Measurements from ENCODE around the gene CALHM2. TPM values are rescaled to one million over a fixed set of nuclear protein-coding genes. Genes with fewer than 3 reads are reported as not detected.

Gene CALHM2
- total and polyA plus RNA-seq, 7 experiments from 2014 or later = 2.0 to 67.2 (median 19.2) TPM

GRCh38 chr10:103478671-103479070, 26.5 kb upstream of the CALHM2 start:
- intact Hi-C loops (cut with micrococcal nuclease) = no loop called here
- no peak overlapping the region for H3K4me3 ChIP-seq (ENCODE audit: low read length)
- Mint-ChIP-seq H3K27me3 (peaks cover 0 to 3% (median 0%) of the 10 kb centered on the region in 5 donors), H3K4me1 (peaks cover 0 to 40% (median 6%) of the 10 kb centered on the region in 7 donors), H3K36me3 (peaks cover 0 to 3% (median 0%) of the 10 kb centered on the region in 5 donors), H3K4me3 (no peak overlapping the region), H3K9me3 (peaks cover 0 to 1% (median 0%) of the 10 kb centered on the region in 11 donors), H3K27ac (no peak overlapping the region)
- peaks cover 0 to 3% of the 10 kb centered on the region in 2 donors for H3K4me1 ChIP-seq (ENCODE audit: control insufficient read depth in 2 of 2, insufficient read depth in 2 of 2, low read length in 2 of 2)
- no peak for ATAC-seq
- no peaks in the 10 kb centered on the region for H3K36me3 ChIP-seq (ENCODE audit: control insufficient read depth in 2 of 3, insufficient read depth in 3 of 3, low read length in 3 of 3)
- DNase-seq = no peak
- ChIA-PET CTCF (interaction anchor here (1.0 kb wide), 1 partner anchor 64 kb away, joined by 3 read pairs; no protein-coding TSS in a partner anchor), POLR2A (no interaction called here)
- H3K9me3 ChIP-seq (ENCODE audit: control insufficient read depth in 2 of 3, low read length in 3 of 3) = no peaks in the 10 kb centered on the region
- H3K27ac ChIP-seq (ENCODE audit: low read depth, low read length) = no peak overlapping the region
- no peaks in the 10 kb centered on the region for H3K27me3 ChIP-seq (ENCODE audit: control insufficient read depth in 2 of 2, insufficient read depth in 2 of 2, low read length in 2 of 2)

- intact Hi-C loops (cut with micrococcal nuclease) = no loop called here
- Histone ChIP-seq H3K9me3 (ENCODE audit: control insufficient read depth in 2 of 3, low read length in 3 of 3) (no peaks in the 10 kb centered on the region), H3K4me1 (ENCODE audit: control insufficient read depth in 2 of 2, insufficient read depth in 2 of 2, low read length in 2 of 2) (peaks cover 10 to 15% of the 10 kb centered on the region in 2 donors), H3K36me3 (ENCODE audit: control insufficient read depth in 2 of 3, insufficient read depth in 3 of 3, low read length in 3 of 3) (no peaks in the 10 kb centered on the region), H3K4me3 (ENCODE audit: low read length) (no peak overlapping the region), H3K27me3 (ENCODE audit: control insufficient read depth in 2 of 2, insufficient read depth in 2 of 2, low read length in 2 of 2) (no peaks in the 10 kb centered on the region), H3K27ac (ENCODE audit: low read depth, low read length) (no peak overlapping the region)
- H3K27me3 Mint-ChIP-seq = no peaks in the 10 kb centered on the region
- ChIA-PET POLR2A (interaction anchor here (0.7 kb wide), 1 partner anchor 24 kb away, joined by 3 read pairs; no protein-coding TSS in a partner anchor), CTCF (interaction anchor here (6.2 kb wide), 1 partner anchor 59 kb away, joined by 29 read pairs; no protein-coding TSS in a partner anchor)
- DNase-seq (no peak), ATAC-seq (peak; percentile 39)
- no peak overlapping the region for H3K4me3 Mint-ChIP-seq
- no peak overlapping the region for H3K27ac Mint-ChIP-seq
- peaks cover 9 to 51% (median 14%) of the 10 kb centered on the region in 7 donors for H3K4me1 Mint-ChIP-seq
- H3K36me3 Mint-ChIP-seq = peaks cover 0 to 3% (median 0%) of the 10 kb centered on the region in 5 donors
- no peaks in the 10 kb centered on the region for H3K9me3 Mint-ChIP-seq
Observed at GRCh38 chr10:103476046-103476768, 24.0 kb upstream of the CALHM2 start.

- CTCF ChIA-PET = interaction anchor here (0.8 to 6.2 kb wide), 2 partner anchors 11 to 59 kb away, joined by 3 to 29 read pairs; no protein-coding TSS in a partner anchor
- peaks cover 17 to 59% (median 22%) of the 10 kb centered on the region in 7 donors for H3K4me1 Mint-ChIP-seq
- H3K27ac Mint-ChIP-seq = peak overlapping the region in 1 of 9 donors; percentile 70
- POLR2A ChIA-PET = no interaction called here
- DNase-seq = no peak
- Histone ChIP-seq H3K9me3 (ENCODE audit: control insufficient read depth in 2 of 3, low read length in 3 of 3) (no peaks in the 10 kb centered on the region), H3K36me3 (ENCODE audit: control insufficient read depth in 2 of 3, insufficient read depth in 3 of 3, low read length in 3 of 3) (no peaks in the 10 kb centered on the region), H3K27ac (ENCODE audit: low read depth, low read length) (no peak overlapping the region), H3K27me3 (ENCODE audit: control insufficient read depth in 2 of 2, insufficient read depth in 2 of 2, low read length in 2 of 2) (no peaks in the 10 kb centered on the region), H3K4me3 (ENCODE audit: low read length) (no peak overlapping the region), H3K4me1 (ENCODE audit: control insufficient read depth in 2 of 2, insufficient read depth in 2 of 2, low read length in 2 of 2) (peaks cover 17 to 23% of the 10 kb centered on the region in 2 donors)
- H3K9me3 Mint-ChIP-seq = no peaks in the 10 kb centered on the region
- no peaks in the 10 kb centered on the region for H3K27me3 Mint-ChIP-seq
- H3K36me3 Mint-ChIP-seq = peaks cover 0 to 10% (median 0%) of the 10 kb centered on the region in 5 donors
- intact Hi-C loops (cut with micrococcal nuclease) = no loop called here
- no peak for ATAC-seq
- no peak overlapping the region for H3K4me3 Mint-ChIP-seq
Observed at GRCh38 chr10:103475437-103475836, 23.3 kb upstream of the CALHM2 start.

- ATAC-seq (no peak), DNase-seq (no peak)
- no peaks in the 10 kb centered on the region for H3K9me3 Mint-ChIP-seq
- ChIA-PET CTCF (interaction anchor here (1.2 to 6.2 kb wide), 2 partner anchors 11 to 57 kb away, joined by 7 to 29 read pairs; no protein-coding TSS in a partner anchor), POLR2A (no interaction called here)
- H3K27ac Mint-ChIP-seq = peak overlapping the region in 4 of 9 donors; percentile 5 to 44 (median 16)
- no peak overlapping the region for H3K4me3 ChIP-seq (ENCODE audit: low read length)
- H3K27me3 ChIP-seq (ENCODE audit: control insufficient read depth in 2 of 2, insufficient read depth in 2 of 2, low read length in 2 of 2) = no peaks in the 10 kb centered on the region
- peaks cover 20 to 68% (median 29%) of the 10 kb centered on the region in 7 donors for H3K4me1 Mint-ChIP-seq
- no peaks in the 10 kb centered on the region for H3K9me3 ChIP-seq (ENCODE audit: control insufficient read depth in 2 of 3, low read length in 3 of 3)
- H3K27ac ChIP-seq (ENCODE audit: low read depth, low read length) = no peak overlapping the region
- H3K27me3 Mint-ChIP-seq = no peaks in the 10 kb centered on the region
- no peaks in the 10 kb centered on the region for H3K36me3 ChIP-seq (ENCODE audit: control insufficient read depth in 2 of 3, insufficient read depth in 3 of 3, low read length in 3 of 3)
- H3K4me3 Mint-ChIP-seq = no peak overlapping the region
- peaks cover 18 to 27% of the 10 kb centered on the region in 2 donors for H3K4me1 ChIP-seq (ENCODE audit: control insufficient read depth in 2 of 2, insufficient read depth in 2 of 2, low read length in 2 of 2)
- peaks cover 0 to 15% (median 0%) of the 10 kb centered on the region in 5 donors for H3K36me3 Mint-ChIP-seq
- intact Hi-C loops (cut with micrococcal nuclease) = no loop called here
Observed at GRCh38 chr10:103474077-103474476, 21.9 kb upstream of the CALHM2 start.

GRCh38 chr10:103473261-103473671, 21.1 kb upstream of the CALHM2 start:
- ChIA-PET CTCF (interaction anchor here (6.2 kb wide), 1 partner anchor 56 kb away, joined by 29 read pairs; no protein-coding TSS in a partner anchor), POLR2A (no interaction called here)
- H3K27me3 Mint-ChIP-seq = no peaks in the 10 kb centered on the region
- ATAC-seq (no peak), DNase-seq (no peak)
- Histone ChIP-seq H3K9me3 (ENCODE audit: control insufficient read depth in 2 of 3, low read length in 3 of 3) (no peaks in the 10 kb centered on the region), H3K27ac (ENCODE audit: low read depth, low read length) (no peak overlapping the region), H3K36me3 (ENCODE audit: control insufficient read depth in 2 of 3, insufficient read depth in 3 of 3, low read length in 3 of 3) (no peaks in the 10 kb centered on the region), H3K4me1 (ENCODE audit: control insufficient read depth in 2 of 2, insufficient read depth in 2 of 2, low read length in 2 of 2) (peaks cover 18 to 27% of the 10 kb centered on the region in 2 donors), H3K4me3 (ENCODE audit: low read length) (no peak overlapping the region), H3K27me3 (ENCODE audit: control insufficient read depth in 2 of 2, insufficient read depth in 2 of 2, low read length in 2 of 2) (no peaks in the 10 kb centered on the region)
- H3K27ac Mint-ChIP-seq = no peak overlapping the region
- H3K9me3 Mint-ChIP-seq = no peaks in the 10 kb centered on the region
- intact Hi-C loops (cut with micrococcal nuclease) = no loop called here
- H3K4me1 Mint-ChIP-seq = peaks cover 20 to 71% (median 29%) of the 10 kb centered on the region in 7 donors
- H3K36me3 Mint-ChIP-seq = peaks cover 0 to 16% (median 0%) of the 10 kb centered on the region in 5 donors
- no peak overlapping the region for H3K4me3 Mint-ChIP-seq

- Mint-ChIP-seq H3K4me3 (peak overlapping the region in 6 of 10 donors; percentile 32 to 81 (median 49)), H3K36me3 (peaks cover 0 to 19% (median 0%) of the 10 kb centered on the region in 5 donors), H3K9me3 (no peaks in the 10 kb centered on the region), H3K27ac (peak overlapping the region in 5 of 9 donors; percentile 60 to 97 (median 86)), H3K4me1 (peaks cover 20 to 69% (median 29%) of the 10 kb centered on the region in 7 donors), H3K27me3 (no peaks in the 10 kb centered on the region)
- ATAC-seq = no peak
- ChIA-PET CTCF (interaction anchor here (0.8 to 6.2 kb wide), 2 partner anchors 13 to 55 kb away, joined by 3 to 29 read pairs; no protein-coding TSS in a partner anchor), POLR2A (interaction anchor here (0.6 to 2.5 kb wide), 2 partner anchors 20 to 860 kb away, joined by 3 to 12 read pairs; partner anchors contain the start of gene CALHM2)
- peaks cover 18 to 27% of the 10 kb centered on the region in 2 donors for H3K4me1 ChIP-seq (ENCODE audit: control insufficient read depth in 2 of 2, insufficient read depth in 2 of 2, low read length in 2 of 2)
- intact Hi-C loops (cut with micrococcal nuclease) = no loop called here
- no peaks in the 10 kb centered on the region for H3K9me3 ChIP-seq (ENCODE audit: control insufficient read depth in 2 of 3, low read length in 3 of 3)
- no peaks in the 10 kb centered on the region for H3K27me3 ChIP-seq (ENCODE audit: control insufficient read depth in 2 of 2, insufficient read depth in 2 of 2, low read length in 2 of 2)
- H3K4me3 ChIP-seq (ENCODE audit: low read length) = no peak overlapping the region
- no peaks in the 10 kb centered on the region for H3K36me3 ChIP-seq (ENCODE audit: control insufficient read depth in 2 of 3, insufficient read depth in 3 of 3, low read length in 3 of 3)
- H3K27ac ChIP-seq (ENCODE audit: low read depth, low read length) = no peak overlapping the region
- DNase-seq = no peak
Observed at GRCh38 chr10:103472005-103472404, 19.8 kb upstream of the CALHM2 start.

Measured in naive thymus-derived CD4-positive, alpha-beta T cell (primary cell).